GM18508 (cell line): ENCODE results near the gene CD151.

Experiments used
- ATAC-seq: cut with Tn5 transposase; IDR thresholded peaks from one replicate; pipeline ENCODE4 v1.9.1; 2021; ENCODE audit warnings: moderate number of reproducible peaks; ENCODE audit not compliant: insufficient read depth, unreplicated experiment

CD151 gene

GRCh38 chr11:866481-866880 is 33.7 kb downstream of the CD151 start:
- no peak for ATAC-seq

- no peak for ATAC-seq
Measured at GRCh38 chr11:867856-868358, 35.2 kb downstream of the CD151 start.

- no peak for ATAC-seq
Measured at GRCh38 chr11:868394-868793, 35.6 kb downstream of the CD151 start.

GRCh38 chr11:868802-869201 is 36.0 kb downstream of the CD151 start:
- ATAC-seq, result no peak

GRCh38 chr11:869399-870126 is 36.8 kb downstream of the CD151 start:
- no peak for ATAC-seq

GRCh38 chr11:870127-870413 is 37.3 kb downstream of the CD151 start:
- no peak for ATAC-seq

GRCh38 chr11:870418-870817 is 37.7 kb downstream of the CD151 start:
- no peak for ATAC-seq

GRCh38 chr11:871472-871871 is 38.7 kb downstream of the CD151 start:
- ATAC-seq, result no peak

- no peak for ATAC-seq
Measured at GRCh38 chr11:872799-873198, 40.0 kb downstream of the CD151 start.

GRCh38 chr11:873706-874105 is 41.0 kb downstream of the CD151 start:
- ATAC-seq, result no peak

GRCh38 chr11:875203-875602 is 42.5 kb downstream of the CD151 start:
- no peak for ATAC-seq

GRCh38 chr11:875769-876301 is 43.1 kb downstream of the CD151 start:
- ATAC-seq, result no peak

GRCh38 chr11:876545-876944 is 43.8 kb downstream of the CD151 start:
- ATAC-seq, result no peak

- no peak for ATAC-seq
Measured at GRCh38 chr11:877565-877964, 44.8 kb downstream of the CD151 start.

GRCh38 chr11:880447-880846 is 47.7 kb downstream of the CD151 start:
- no peak for ATAC-seq

GRCh38 chr11:882596-882995 is 49.8 kb downstream of the CD151 start:
- no peak for ATAC-seq

- no peak for ATAC-seq
Measured at GRCh38 chr11:883527-883926, 50.8 kb downstream of the CD151 start.

- no peak for ATAC-seq
Measured at GRCh38 chr11:884578-885070, 51.9 kb downstream of the CD151 start.

- no peak for ATAC-seq
Measured at GRCh38 chr11:886568-886967, 53.8 kb downstream of the CD151 start.

GRCh38 chr11:887589-887988 is 54.8 kb downstream of the CD151 start:
- no peak for ATAC-seq
